ENCODE data around the gene OR4K15.
"Not testable (repeated sequence)": the region's sequence is repeated elsewhere in the genome, so short reads cannot be mapped to it uniquely, and the experiment has no call there.

OR4K15 gene, protein sequence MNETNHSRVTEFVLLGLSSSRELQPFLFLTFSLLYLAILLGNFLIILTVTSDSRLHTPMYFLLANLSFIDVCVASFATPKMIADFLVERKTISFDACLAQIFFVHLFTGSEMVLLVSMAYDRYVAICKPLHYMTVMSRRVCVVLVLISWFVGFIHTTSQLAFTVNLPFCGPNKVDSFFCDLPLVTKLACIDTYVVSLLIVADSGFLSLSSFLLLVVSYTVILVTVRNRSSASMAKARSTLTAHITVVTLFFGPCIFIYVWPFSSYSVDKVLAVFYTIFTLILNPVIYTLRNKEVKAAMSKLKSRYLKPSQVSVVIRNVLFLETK

DNA sequence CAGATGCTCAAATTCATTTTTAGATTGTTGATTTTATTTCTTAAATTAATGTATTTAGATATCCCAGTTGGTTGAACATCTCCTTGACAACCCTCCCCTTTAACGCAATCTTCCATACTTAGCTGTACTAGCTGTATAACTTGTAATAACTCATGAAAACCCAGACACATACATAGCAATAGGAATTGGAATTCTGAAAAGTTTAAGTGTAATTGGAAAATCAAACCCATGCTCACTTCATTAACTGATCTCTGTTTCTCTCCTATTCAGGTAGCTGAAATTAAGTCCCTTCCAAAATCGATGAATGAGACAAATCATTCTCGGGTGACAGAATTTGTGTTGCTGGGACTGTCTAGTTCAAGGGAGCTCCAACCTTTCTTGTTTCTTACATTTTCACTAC is at the start of gene OR4K15:
OR4K15 (plus strand) TSS at position 301 of the 400 bp plus-strand sequence; CDS start at position 301, 0 bp downstream.
- Mint-ChIP-seq H3K4me1 (ENCODE audit: low read depth) (no peaks in the 10 kb centered on the region), H3K27me3 (no peaks in the 10 kb centered on the region), H3K4me3 (no peak within 1 kb of the TSS), H3K36me3 (ENCODE audit: low read depth) (no peaks in the 10 kb centered on the region), H3K27ac (no peak within 1 kb of the TSS), H3K9me3 (no peaks in the 10 kb centered on the region)
- intact Hi-C loops (cut with micrococcal nuclease): no loop called here

DNA sequence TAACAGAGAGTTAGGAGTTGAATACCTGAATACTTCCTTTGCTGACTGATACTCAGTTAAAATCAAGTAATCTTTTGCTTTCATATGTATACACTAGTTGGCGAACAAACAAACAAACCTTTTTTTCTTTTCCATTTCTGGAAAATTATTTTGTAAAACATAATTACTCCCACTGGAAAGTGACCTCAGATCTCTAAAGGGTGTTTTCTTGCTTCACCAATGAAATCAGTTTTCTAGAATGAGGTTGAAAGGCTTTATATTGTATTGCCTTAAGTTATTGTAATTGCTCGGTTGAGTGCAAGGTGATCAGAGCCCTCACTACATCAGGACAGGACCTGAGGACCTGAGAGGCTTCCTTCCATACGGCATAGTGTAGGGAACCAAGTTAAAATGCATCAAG is 44.8 kb upstream of the OR4K15 start, which contains the start of gene OR4K1:
OR4K1 (plus strand) TSS at position 301 of the 400 bp plus-strand sequence. CDS start 4,750 bp downstream, outside the sequence.
- Mint-ChIP-seq H3K4me3 (no peak within 1 kb of the TSS), H3K27ac (no peak within 1 kb of the TSS), H3K4me1 (ENCODE audit: low read depth) (no peaks in the 10 kb centered on the region), H3K27me3 (no peaks in the 10 kb centered on the region), H3K9me3 (no peaks in the 10 kb centered on the region), H3K36me3 (ENCODE audit: low read depth) (no peaks in the 10 kb centered on the region)
- intact Hi-C loops (cut with micrococcal nuclease): no loop called here

DNA sequence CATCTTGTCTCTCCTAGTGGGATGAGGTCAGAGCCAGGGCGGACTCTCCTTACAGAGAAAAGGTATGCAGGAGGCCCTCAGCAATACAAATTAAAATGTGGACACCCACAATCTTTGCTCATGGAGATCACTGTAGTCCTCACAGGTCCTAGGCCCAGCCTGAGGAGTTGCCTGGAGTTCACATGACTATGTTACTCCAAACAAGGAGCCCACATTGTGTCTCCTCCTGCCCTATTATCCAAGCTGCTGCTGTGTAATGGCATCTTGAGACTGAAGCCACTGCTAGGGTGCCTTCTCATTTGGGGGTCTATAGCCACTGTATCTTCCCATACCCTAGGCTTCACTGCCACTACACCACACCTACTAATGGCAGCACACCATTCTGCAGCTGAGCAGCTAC is 33.7 kb upstream of the OR4K15 start:
- H3K27ac Mint-ChIP-seq: no peak overlapping the region
- no peaks in the 10 kb centered on the region for H3K27me3 Mint-ChIP-seq
- H3K4me3 Mint-ChIP-seq: no peak overlapping the region
- intact Hi-C loops (cut with micrococcal nuclease): no loop called here
- H3K4me1 Mint-ChIP-seq (ENCODE audit: low read depth): no peaks in the 10 kb centered on the region
- H3K9me3 Mint-ChIP-seq: peaks cover 3% of the 10 kb centered on the region
- H3K36me3 Mint-ChIP-seq (ENCODE audit: low read depth): no peaks in the 10 kb centered on the region

DNA sequence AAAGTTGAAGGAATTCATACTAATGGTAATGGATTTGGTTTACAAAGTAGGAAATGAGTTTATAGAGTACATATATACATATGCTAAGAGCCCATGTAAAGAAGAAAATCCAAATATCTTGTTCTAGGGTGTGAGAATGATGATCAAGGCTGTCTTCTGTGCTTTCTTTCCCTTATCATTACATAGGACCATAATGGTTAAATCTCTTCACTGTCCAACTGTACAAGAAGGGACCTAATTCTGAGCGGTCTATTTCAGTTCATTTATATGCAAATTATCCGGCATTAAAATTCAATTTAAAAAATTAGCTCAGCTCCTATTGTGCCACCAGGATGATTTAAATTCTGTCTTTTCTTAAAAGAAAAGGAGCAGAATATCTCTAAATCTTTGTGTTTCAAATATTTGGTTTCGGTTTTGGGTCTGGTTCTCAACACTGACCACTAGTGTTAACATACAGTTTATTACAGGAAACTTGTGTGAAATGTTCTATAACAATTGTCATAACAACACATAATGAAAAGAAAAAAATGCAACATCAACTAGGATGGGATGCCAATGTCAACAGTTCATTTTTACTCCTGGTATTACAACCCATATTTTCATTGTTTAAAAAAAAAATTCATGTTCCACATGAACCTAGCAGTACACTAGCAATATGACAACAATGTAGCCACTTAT is 27.8 kb upstream of the OR4K15 start:
- Mint-ChIP-seq H3K4me1 (ENCODE audit: low read depth) (no peaks in the 10 kb centered on the region), H3K4me3 (no peak overlapping the region), H3K27ac (no peak overlapping the region), H3K27me3 (no peaks in the 10 kb centered on the region), H3K36me3 (ENCODE audit: low read depth) (no peaks in the 10 kb centered on the region), H3K9me3 (peaks cover 8% of the 10 kb centered on the region)
- intact Hi-C loops (cut with micrococcal nuclease): no loop called here

DNA sequence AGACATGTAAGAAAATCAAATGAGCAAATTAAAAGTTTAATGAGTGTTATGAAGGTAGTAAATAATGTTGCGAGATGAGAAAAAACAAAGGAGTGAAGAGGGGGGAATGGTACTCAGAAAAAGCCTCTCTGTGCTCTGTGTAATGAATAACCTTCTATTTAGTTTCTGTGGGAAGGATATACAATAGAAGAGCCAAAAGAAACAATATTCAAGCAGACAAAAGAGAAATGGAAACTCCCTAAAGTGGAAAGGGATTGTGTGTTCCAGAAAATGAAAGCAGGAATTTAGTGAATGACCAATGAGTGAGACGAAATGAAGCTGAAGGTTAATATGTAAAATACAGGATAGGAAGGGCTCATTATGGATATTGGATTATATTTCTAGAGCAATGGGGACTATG is 26.2 kb upstream of the OR4K15 start:
- no peaks in the 10 kb centered on the region for H3K27me3 Mint-ChIP-seq
- no peak overlapping the region for H3K4me3 Mint-ChIP-seq
- peaks cover 8% of the 10 kb centered on the region for H3K9me3 Mint-ChIP-seq
- H3K27ac Mint-ChIP-seq: no peak overlapping the region
- intact Hi-C loops (cut with micrococcal nuclease): no loop called here
- no peaks in the 10 kb centered on the region for H3K4me1 Mint-ChIP-seq (ENCODE audit: low read depth)
- no peaks in the 10 kb centered on the region for H3K36me3 Mint-ChIP-seq (ENCODE audit: low read depth)

DNA sequence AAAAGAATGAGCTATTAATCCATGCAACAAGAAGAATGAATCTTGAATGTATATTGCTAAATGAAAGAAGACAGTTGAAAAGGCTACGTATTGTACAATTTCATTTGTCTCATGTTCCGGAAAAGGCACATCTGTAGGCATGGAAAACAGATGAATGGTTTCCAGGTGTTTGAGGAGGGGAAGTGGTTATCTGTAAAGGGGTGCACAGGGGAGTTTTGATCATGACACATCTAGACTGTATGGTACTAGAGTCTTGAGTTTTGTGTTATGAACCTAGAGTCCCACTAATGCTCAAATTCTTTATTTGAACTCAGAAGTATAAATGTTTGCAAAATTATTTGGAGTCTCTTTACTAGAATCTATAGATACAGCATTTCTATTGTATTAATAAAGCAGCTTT is 5.7 kb upstream of the OR4K15 start:
- H3K4me1 Mint-ChIP-seq (ENCODE audit: low read depth); H3K27me3 Mint-ChIP-seq; H3K27ac Mint-ChIP-seq; H3K36me3 Mint-ChIP-seq (ENCODE audit: low read depth); H3K9me3 Mint-ChIP-seq; H3K4me3 Mint-ChIP-seq; intact Hi-C loops (cut with micrococcal nuclease): not testable (repeated sequence)

DNA sequence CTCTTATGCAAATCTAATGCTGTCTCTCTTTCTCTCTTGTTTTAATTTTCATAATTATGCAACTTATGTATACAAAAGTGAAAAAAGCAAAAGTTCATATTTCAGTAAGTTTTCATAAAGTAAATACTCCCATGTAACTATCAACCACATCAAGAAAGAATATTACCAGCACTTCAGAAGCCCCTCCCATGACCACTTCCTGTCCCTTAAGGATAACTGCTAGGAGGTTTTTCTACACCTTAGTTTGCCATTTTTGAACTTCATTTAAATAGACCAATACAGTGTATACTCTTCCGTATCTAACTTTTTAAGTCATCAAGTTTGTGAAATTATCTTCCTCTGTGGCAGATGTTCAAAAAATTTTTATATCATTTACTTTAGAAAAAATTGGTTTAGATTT is 547 bp upstream of the OR4K15 start:
- Mint-ChIP-seq H3K27me3 (no peaks in the 10 kb centered on the region), H3K9me3 (no peaks in the 10 kb centered on the region), H3K4me1 (ENCODE audit: low read depth) (no peaks in the 10 kb centered on the region), H3K36me3 (ENCODE audit: low read depth) (no peaks in the 10 kb centered on the region), H3K27ac (no peak overlapping the region), H3K4me3 (no peak overlapping the region)
- intact Hi-C loops (cut with micrococcal nuclease): no loop called here

DNA sequence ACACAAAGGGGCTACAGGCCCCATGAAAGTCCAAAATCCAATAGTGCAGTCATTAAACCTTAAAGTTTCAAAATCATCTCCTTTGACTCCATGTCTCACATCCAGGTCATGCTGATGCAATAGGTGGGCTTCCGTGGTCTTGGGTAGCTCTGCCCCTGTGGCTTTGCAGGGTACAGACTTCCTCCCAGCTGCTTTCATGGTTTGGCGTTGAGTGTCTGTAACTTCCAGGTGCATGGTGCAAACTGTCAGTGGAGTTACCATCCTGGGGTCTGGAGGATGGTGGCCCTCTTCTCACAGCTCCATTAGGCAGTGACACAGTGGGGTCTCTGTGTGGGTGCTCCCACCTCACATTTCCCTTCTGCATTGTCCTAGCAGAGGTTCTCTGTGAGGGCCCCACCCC is 18.0 kb downstream of the OR4K15 start:
- H3K4me1 Mint-ChIP-seq (ENCODE audit: low read depth): no peaks in the 10 kb centered on the region
- peaks cover 2% of the 10 kb centered on the region for H3K27me3 Mint-ChIP-seq
- no peak overlapping the region for H3K4me3 Mint-ChIP-seq
- H3K27ac Mint-ChIP-seq: no peak overlapping the region
- H3K36me3 Mint-ChIP-seq (ENCODE audit: low read depth): no peaks in the 10 kb centered on the region
- H3K9me3 Mint-ChIP-seq: peaks cover 34% of the 10 kb centered on the region
- intact Hi-C loops (cut with micrococcal nuclease): no loop called here

DNA sequence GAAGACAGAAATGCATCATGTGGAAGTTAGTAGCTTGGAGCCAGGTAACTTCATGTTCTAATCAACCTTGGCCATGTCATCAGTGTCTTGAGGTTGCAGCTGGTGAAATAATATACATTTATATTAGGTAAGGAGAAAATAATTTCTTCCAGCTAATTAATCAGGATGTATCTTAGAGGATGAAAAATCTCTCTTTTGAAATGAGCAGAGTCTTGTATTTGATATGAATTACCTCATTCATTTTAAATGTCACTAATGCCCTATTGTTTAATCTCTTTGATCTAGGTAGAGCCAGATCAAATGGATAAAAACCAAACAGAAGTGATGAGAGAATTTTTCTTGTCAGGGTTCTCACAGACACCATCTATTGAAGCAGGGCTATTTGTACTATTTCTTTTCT is 26.5 kb downstream of the OR4K15 start, which contains the start of gene OR4Q2:
OR4Q2 (plus strand) TSS at position 301 of the 400 bp plus-strand sequence.
- H3K4me1 Mint-ChIP-seq (ENCODE audit: low read depth): peaks cover 6% of the 10 kb centered on the region
- no peaks in the 10 kb centered on the region for H3K36me3 Mint-ChIP-seq (ENCODE audit: low read depth)
- H3K27me3 Mint-ChIP-seq: no peaks in the 10 kb centered on the region
- H3K9me3 Mint-ChIP-seq: no peaks in the 10 kb centered on the region
- no peak within 1 kb of the TSS for H3K27ac Mint-ChIP-seq
- intact Hi-C loops (cut with micrococcal nuclease): no loop called here
- H3K4me3 Mint-ChIP-seq: no peak within 1 kb of the TSS

DNA sequence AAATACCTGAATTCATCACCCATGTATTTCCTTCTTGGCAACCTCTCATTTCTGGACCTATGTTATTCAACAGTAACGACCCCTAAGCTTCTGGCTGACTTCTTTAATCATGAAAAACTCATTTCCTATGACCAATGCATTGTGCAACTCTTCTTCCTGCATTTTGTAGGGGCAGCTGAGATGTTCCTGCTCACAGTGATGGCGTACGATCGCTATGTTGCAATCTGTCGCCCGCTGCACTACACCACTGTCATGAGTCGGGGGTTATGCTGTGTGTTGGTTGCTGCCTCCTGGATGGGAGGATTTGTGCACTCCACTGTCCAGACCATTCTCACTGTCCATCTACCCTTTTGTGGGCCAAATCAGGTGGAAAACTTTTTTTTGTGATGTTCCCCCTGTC is 26.9 kb downstream of the OR4K15 start:
- H3K36me3 Mint-ChIP-seq (ENCODE audit: low read depth): no peaks in the 10 kb centered on the region
- H3K4me1 Mint-ChIP-seq (ENCODE audit: low read depth): peaks cover 6% of the 10 kb centered on the region
- no peak overlapping the region for H3K4me3 Mint-ChIP-seq
- H3K27ac Mint-ChIP-seq: no peak overlapping the region
- H3K9me3 Mint-ChIP-seq: peaks cover 4% of the 10 kb centered on the region
- no peaks in the 10 kb centered on the region for H3K27me3 Mint-ChIP-seq
- intact Hi-C loops (cut with micrococcal nuclease): no loop called here

DNA sequence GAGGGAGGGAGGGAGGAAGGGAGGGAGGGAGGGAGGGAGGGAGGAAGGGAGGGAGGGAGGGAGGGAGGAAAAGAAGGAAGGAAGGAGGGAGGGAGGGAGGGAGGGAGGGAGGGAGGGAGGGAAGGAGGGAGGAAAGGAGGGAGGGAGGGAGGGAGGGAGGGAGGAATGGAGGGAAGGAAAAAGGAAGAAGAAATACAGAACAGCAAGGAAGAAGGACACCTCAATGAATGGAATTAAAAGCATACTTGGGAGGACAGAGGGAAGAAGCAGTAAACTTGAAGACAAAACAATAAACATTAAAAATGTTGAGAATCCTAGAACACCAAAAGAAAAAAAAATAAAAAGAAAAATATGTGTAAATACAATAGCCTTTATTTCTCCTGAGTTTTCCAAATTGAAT is 32.8 kb downstream of the OR4K15 start:
- H3K27ac Mint-ChIP-seq: no peak overlapping the region
- no peaks in the 10 kb centered on the region for H3K36me3 Mint-ChIP-seq (ENCODE audit: low read depth)
- no peak overlapping the region for H3K4me3 Mint-ChIP-seq
- intact Hi-C loops (cut with micrococcal nuclease): no loop called here
- H3K9me3 Mint-ChIP-seq: peaks cover 13% of the 10 kb centered on the region
- H3K27me3 Mint-ChIP-seq: no peaks in the 10 kb centered on the region
- no peaks in the 10 kb centered on the region for H3K4me1 Mint-ChIP-seq (ENCODE audit: low read depth)

DNA sequence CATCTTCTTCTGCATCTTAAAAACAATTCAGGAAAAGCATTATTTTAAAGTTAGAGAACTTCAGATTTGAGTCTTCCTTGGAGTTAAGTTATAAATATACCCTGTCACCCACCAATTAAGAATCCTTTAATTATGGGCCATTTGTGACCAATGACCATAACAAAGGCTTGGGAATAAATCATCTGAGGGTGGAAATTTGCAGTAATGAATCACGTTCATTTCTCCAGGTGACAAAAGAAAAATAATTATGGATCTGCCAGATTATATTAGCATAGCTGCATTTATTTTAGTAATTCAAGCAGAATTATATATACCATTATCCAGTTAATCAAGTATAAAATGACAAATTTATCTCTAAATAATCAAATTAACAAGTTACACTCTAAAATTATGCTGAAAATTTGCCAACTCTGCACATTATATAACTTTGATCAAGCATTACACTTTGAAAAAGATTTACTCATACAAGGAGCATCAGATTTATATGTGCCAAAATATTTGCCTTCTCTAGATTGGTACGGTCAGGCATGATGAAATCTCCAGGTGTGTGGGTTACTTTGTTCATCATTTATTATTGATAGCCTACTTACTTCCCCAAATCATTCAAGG is 44.0 kb downstream of the OR4K15 start, which contains the start of gene OR4K14:
OR4K14 (minus strand) TSS at position 51 of the 609 bp plus-strand sequence. CDS start 4,114 bp downstream, outside the sequence.
- Mint-ChIP-seq H3K4me3 (no peak within 1 kb of the TSS), H3K4me1 (ENCODE audit: low read depth) (no peaks in the 10 kb centered on the region), H3K27ac (no peak within 1 kb of the TSS), H3K36me3 (ENCODE audit: low read depth) (no peaks in the 10 kb centered on the region), H3K9me3 (peaks cover 6% of the 10 kb centered on the region), H3K27me3 (no peaks in the 10 kb centered on the region)
- intact Hi-C loops (cut with micrococcal nuclease): no loop called here
